ENCODE measurements around the gene HOXC4.

DNA sequence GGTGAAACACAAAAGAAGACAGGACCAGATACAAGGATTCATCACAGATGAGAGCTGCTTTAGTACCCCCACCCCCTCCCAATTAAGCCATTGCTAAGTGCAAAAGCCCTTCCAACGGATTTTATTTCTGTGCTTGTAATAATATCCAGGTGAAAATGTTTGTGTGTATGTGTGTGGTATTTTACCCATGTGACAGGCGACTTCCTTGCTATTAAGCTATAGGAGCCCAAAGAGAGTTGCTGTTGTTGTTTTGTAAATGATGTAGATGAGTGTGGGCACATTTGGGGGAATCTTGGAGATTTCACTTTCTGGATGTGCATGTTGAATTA lies 3.2 kb upstream of the HOXC4 start:
- TF ChIP-seq, protein P1, sequence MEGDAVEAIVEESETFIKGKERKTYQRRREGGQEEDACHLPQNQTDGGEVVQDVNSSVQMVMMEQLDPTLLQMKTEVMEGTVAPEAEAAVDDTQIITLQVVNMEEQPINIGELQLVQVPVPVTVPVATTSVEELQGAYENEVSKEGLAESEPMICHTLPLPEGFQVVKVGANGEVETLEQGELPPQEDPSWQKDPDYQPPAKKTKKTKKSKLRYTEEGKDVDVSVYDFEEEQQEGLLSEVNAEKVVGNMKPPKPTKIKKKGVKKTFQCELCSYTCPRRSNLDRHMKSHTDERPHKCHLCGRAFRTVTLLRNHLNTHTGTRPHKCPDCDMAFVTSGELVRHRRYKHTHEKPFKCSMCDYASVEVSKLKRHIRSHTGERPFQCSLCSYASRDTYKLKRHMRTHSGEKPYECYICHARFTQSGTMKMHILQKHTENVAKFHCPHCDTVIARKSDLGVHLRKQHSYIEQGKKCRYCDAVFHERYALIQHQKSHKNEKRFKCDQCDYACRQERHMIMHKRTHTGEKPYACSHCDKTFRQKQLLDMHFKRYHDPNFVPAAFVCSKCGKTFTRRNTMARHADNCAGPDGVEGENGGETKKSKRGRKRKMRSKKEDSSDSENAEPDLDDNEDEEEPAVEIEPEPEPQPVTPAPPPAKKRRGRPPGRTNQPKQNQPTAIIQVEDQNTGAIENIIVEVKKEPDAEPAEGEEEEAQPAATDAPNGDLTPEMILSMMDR (conservative IDR thresholded peaks at IDR 0.05), result no peak
- no peak for TF ChIP-seq ZFX (IDR thresholded peaks at IDR 0.05)
